Measurements from ENCODE around the gene NDST1. TPM values are rescaled to one million over a fixed set of nuclear protein-coding genes. Genes with fewer than 3 reads are reported as not detected.

Gene NDST1
- total RNA-seq, 1 donor from 2014 or later: 228 TPM

DNA sequence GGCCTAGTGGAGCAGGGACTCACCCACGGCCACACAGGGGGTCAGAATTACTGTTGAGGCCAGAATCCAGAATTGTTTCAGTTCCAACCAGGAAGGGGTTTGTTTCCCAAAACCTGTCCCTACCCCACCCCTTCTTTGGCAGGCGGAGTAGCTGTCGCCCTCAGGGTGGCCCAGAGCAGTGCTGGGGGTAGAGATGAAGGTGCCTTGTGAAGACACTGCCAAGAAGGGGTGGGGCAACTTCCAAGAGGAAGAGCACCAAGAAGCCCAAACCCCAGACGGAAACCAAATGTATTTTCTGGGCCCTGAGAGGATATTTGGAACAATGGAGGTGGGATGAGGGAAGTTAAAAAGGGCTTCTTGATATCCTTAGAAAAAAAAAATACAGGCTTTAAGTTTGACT is 11.4 kb upstream of the NDST1 start:
- Mint-ChIP-seq H3K4me1 (ENCODE audit: low read depth) (peaks cover 81% of the 10 kb centered on the region), H3K36me3 (ENCODE audit: low read depth) (peaks cover 3% of the 10 kb centered on the region), H3K4me3 (ENCODE audit: unreplicated experiment) (no peak overlapping the region), H3K9me3 (ENCODE audit: low read depth) (no peaks in the 10 kb centered on the region), H3K27me3 (ENCODE audit: low read depth) (no peaks in the 10 kb centered on the region), H3K27ac (ENCODE audit: unreplicated experiment) (peak overlapping the region; percentile 98)
- TF ChIP-seq, protein P1, sequence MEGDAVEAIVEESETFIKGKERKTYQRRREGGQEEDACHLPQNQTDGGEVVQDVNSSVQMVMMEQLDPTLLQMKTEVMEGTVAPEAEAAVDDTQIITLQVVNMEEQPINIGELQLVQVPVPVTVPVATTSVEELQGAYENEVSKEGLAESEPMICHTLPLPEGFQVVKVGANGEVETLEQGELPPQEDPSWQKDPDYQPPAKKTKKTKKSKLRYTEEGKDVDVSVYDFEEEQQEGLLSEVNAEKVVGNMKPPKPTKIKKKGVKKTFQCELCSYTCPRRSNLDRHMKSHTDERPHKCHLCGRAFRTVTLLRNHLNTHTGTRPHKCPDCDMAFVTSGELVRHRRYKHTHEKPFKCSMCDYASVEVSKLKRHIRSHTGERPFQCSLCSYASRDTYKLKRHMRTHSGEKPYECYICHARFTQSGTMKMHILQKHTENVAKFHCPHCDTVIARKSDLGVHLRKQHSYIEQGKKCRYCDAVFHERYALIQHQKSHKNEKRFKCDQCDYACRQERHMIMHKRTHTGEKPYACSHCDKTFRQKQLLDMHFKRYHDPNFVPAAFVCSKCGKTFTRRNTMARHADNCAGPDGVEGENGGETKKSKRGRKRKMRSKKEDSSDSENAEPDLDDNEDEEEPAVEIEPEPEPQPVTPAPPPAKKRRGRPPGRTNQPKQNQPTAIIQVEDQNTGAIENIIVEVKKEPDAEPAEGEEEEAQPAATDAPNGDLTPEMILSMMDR (IDR thresholded peaks at IDR 0.05): no peak
- no peak for DNase-seq (ENCODE audit: low spot score)

DNA sequence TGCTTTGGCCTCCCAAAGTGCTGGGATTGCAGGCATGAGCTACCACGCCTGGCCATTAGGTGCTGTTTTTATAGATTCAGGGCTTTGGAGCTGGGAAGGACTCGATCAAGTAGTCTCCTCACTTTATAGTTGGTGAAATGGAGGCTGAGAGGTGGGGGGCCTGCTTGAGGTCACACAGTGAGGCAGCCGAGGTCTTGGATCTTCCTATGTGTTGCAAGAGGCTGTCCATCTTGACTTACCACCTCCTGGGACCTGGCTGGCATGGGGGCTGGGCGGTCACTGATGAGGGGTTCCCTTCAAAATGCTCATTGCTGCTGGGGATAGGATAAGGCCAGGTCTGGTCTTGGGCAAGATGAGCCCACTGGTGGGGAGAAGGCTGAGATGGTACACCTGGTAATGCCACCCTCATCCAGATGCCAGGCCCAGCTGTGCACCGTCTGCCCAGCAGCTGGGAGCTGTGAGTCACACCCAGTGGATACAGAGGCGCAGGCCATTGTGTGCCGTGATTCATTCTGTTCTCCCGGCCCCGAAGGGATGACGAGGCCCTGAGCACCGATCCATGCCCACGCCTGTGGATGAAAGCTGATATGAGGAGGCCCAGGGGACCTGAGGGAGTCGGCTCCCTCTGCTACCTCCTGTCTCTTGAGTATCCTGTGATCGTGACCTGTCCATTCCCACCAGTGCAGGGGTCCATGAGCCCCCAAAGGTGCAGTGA is 10.5 kb upstream of the NDST1 start:
- TF ChIP-seq, protein P1 (IDR thresholded peaks at IDR 0.05): peak; percentile 18
- no peaks in the 10 kb centered on the region for H3K27me3 Mint-ChIP-seq (ENCODE audit: low read depth)
- no peak for DNase-seq (ENCODE audit: low spot score)
- H3K4me1 Mint-ChIP-seq (ENCODE audit: low read depth): peaks cover 81% of the 10 kb centered on the region
- peak overlapping the region; percentile 98 for H3K27ac Mint-ChIP-seq (ENCODE audit: unreplicated experiment)
- H3K4me3 Mint-ChIP-seq (ENCODE audit: unreplicated experiment): peak overlapping the region; percentile 64
- no peaks in the 10 kb centered on the region for H3K9me3 Mint-ChIP-seq (ENCODE audit: low read depth)
- peaks cover 8% of the 10 kb centered on the region for H3K36me3 Mint-ChIP-seq (ENCODE audit: low read depth)

DNA sequence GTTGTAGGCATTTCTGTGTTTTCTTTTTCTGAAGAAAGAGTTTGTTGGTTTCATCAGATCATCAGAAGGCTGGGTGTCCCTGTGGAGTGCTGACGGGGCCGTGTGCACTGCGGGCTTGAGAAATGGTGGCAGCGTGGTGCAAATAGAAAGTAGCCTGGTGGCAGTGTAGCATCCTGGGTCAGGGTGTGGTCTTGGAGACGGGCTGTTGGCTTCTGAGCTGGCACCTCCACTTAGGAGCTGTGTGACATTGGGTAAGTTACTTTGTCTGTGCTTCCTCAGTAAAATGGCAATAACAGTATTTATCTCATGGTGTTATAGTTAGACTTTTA is 10.0 kb upstream of the NDST1 start:
- Mint-ChIP-seq H3K4me1 (ENCODE audit: low read depth) (peaks cover 81% of the 10 kb centered on the region), H3K27me3 (ENCODE audit: low read depth) (no peaks in the 10 kb centered on the region), H3K9me3 (ENCODE audit: low read depth) (no peaks in the 10 kb centered on the region), H3K36me3 (ENCODE audit: low read depth) (peaks cover 8% of the 10 kb centered on the region), H3K4me3 (ENCODE audit: unreplicated experiment) (peak overlapping the region; percentile 64), H3K27ac (ENCODE audit: unreplicated experiment) (peak overlapping the region; percentile 98)
- no peak for DNase-seq (ENCODE audit: low spot score)
- TF ChIP-seq, protein P1 (IDR thresholded peaks at IDR 0.05): no peak

DNA sequence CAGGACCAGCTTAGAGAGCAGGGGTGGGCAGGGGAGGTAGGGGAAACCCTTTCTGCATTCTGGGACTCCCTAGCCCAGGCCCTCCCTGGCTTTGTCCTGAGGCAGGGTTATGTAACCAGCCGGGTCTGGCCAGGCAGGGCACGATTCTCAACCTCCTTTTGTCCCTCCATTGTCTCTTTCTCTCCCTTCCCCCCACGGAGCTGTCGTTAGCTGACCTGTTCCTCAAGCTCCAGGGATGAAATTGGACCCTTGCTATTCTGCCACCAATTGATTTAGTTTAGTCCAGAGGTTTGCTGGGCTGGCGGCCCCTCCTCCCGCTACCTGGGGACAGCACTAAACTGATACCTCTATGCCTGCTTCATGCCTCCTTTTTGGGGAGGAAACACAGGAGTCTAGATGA is 9.4 kb upstream of the NDST1 start:
- TF ChIP-seq, protein P1 (IDR thresholded peaks at IDR 0.05): no peak
- no peak for DNase-seq (ENCODE audit: low spot score)
- peaks cover 8% of the 10 kb centered on the region for H3K36me3 Mint-ChIP-seq (ENCODE audit: low read depth)
- H3K9me3 Mint-ChIP-seq (ENCODE audit: low read depth): no peaks in the 10 kb centered on the region
- peak overlapping the region; percentile 98 for H3K27ac Mint-ChIP-seq (ENCODE audit: unreplicated experiment)
- H3K27me3 Mint-ChIP-seq (ENCODE audit: low read depth): no peaks in the 10 kb centered on the region
- peaks cover 82% of the 10 kb centered on the region for H3K4me1 Mint-ChIP-seq (ENCODE audit: low read depth)
- peak overlapping the region; percentile 64 for H3K4me3 Mint-ChIP-seq (ENCODE audit: unreplicated experiment)

DNA sequence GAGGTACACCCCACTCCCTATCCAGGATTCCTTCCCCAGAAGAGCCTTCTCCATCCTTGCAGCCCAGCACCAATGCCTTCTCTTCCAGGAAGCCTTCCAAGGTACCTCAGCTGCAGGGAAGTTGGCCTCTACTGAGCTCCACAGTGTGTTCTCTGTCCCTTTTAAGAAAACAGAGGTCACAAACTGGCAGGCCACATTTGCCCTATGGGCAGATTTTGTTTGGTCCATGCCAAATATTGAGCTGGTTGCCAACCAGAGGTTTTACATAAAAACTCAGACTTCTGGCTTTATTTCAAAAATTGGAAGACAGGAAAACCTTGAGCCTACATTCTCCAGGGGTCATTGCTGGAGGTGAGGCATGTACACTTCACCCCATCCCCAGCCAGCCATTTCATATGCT is 9.0 kb upstream of the NDST1 start:
- Mint-ChIP-seq H3K36me3 (ENCODE audit: low read depth) (peaks cover 8% of the 10 kb centered on the region), H3K9me3 (ENCODE audit: low read depth) (no peaks in the 10 kb centered on the region), H3K4me1 (ENCODE audit: low read depth) (peaks cover 85% of the 10 kb centered on the region), H3K27ac (ENCODE audit: unreplicated experiment) (peak overlapping the region; percentile 98), H3K4me3 (ENCODE audit: unreplicated experiment) (peak overlapping the region; percentile 64), H3K27me3 (ENCODE audit: low read depth) (no peaks in the 10 kb centered on the region)
- TF ChIP-seq, protein P1 (IDR thresholded peaks at IDR 0.05): no peak
- no peak for DNase-seq (ENCODE audit: low spot score)

All from chondrocyte (in vitro differentiated cells).